Activated CD4-positive, alpha-beta memory T cell treated with anti-CD3 and anti-CD28 coated beads, Interleukin-2, amount 10 ng/mL, durations not matched to agents 7 days and 5 days (primary cell): ENCODE results near the gene OVOL3. TPM values are rescaled to one million over a fixed set of nuclear protein-coding genes. Genes with fewer than 3 reads are reported as not detected.
"Not testable (repeated sequence)": the region's sequence is repeated elsewhere in the genome, so short reads cannot be mapped to it uniquely, and the experiment has no call there.

Experiments
- CTCF ChIA-PET: fragments of 350-600 bp; sonication (Branson Sonifier 250); formaldehyde crosslinking; loops from one replicate; lab custom pipeline; 2021; ENCODE audit warnings: antibody characterized with exemption, inconsistent platforms; lab: Charles Lee
- POLR2A ChIA-PET: fragments of 350-600 bp; sonication (Branson Sonifier 250); formaldehyde crosslinking; loops from one replicate; lab custom pipeline; 2021; ENCODE audit warnings: antibody characterized with exemption; lab: Charles Lee
- DNase-seq: peaks from one replicate; pipeline ENCODE4 v3.0.0-alpha.2; 2020
- H3K27ac Mint-ChIP-seq: one replicate; pipeline ENCODE4 v1.8.0; 2021; ENCODE audit warnings: mild to moderate bottlenecking, mixed read lengths
- H3K27me3 Mint-ChIP-seq: one replicate; pipeline ENCODE4 v1.8.0; 2021; ENCODE audit warnings: mixed read lengths
- H3K36me3 Mint-ChIP-seq: one replicate; pipeline ENCODE4 v1.8.0; 2021; ENCODE audit warnings: low read depth, mixed read lengths
- H3K4me1 Mint-ChIP-seq: one replicate; pipeline ENCODE4 v1.8.0; 2021; ENCODE audit warnings: mixed read lengths
- H3K4me3 Mint-ChIP-seq: one replicate; pipeline ENCODE4 v1.8.0; 2021; ENCODE audit warnings: mild to moderate bottlenecking, mixed read lengths
- H3K9me3 Mint-ChIP-seq: one replicate; pipeline ENCODE4 v1.8.0; 2021; ENCODE audit warnings: mixed read lengths
- total RNA-seq, 2 experiments: library from RNA; stranded (reverse); gene quantifications; one replicate each; pipeline ENCODE4 v1.2.3, GENCODE V29; 2021

OVOL3 gene
- not detected for total RNA-seq

GRCh38 chr19:36110487-36111199 lies at the start of gene OVOL3:
TSS of gene OVOL3 (plus strand) at chr19:36111143. CDS start at chr19:36111203, 60 bp downstream.
- POLR2A ChIA-PET: no interaction called here
- no peak within 1 kb of the TSS for H3K4me3 Mint-ChIP-seq
- peaks cover 27% of the 10 kb centered on the region for H3K36me3 Mint-ChIP-seq
- H3K27ac Mint-ChIP-seq: no peak within 1 kb of the TSS
- no peaks in the 10 kb centered on the region for H3K9me3 Mint-ChIP-seq
- no peaks in the 10 kb centered on the region for H3K27me3 Mint-ChIP-seq
- CTCF ChIA-PET: interaction anchor here (1.2 kb wide), 1 partner anchor 17 kb away, joined by 3 read pairs; no protein-coding TSS in a partner anchor
- no peak for DNase-seq
- peaks cover 18% of the 10 kb centered on the region for H3K4me1 Mint-ChIP-seq

GRCh38 chr19:36061367-36061766 lies 49.6 kb upstream of the OVOL3 start:
- H3K27me3 Mint-ChIP-seq: no peaks in the 10 kb centered on the region
- ChIA-PET POLR2A (no interaction called here), CTCF (interaction anchor here (0.5 to 2.0 kb wide), 3 partner anchors 66 to 1618 kb away, joined by 4 to 5 read pairs (median 5); no protein-coding TSS in a partner anchor)
- H3K4me3 Mint-ChIP-seq: no peak overlapping the region
- DNase-seq: no peak
- peaks cover 23% of the 10 kb centered on the region for H3K4me1 Mint-ChIP-seq
- no peaks in the 10 kb centered on the region for H3K9me3 Mint-ChIP-seq
- no peak overlapping the region for H3K27ac Mint-ChIP-seq
- H3K36me3 Mint-ChIP-seq: peaks cover 55% of the 10 kb centered on the region

DNA sequence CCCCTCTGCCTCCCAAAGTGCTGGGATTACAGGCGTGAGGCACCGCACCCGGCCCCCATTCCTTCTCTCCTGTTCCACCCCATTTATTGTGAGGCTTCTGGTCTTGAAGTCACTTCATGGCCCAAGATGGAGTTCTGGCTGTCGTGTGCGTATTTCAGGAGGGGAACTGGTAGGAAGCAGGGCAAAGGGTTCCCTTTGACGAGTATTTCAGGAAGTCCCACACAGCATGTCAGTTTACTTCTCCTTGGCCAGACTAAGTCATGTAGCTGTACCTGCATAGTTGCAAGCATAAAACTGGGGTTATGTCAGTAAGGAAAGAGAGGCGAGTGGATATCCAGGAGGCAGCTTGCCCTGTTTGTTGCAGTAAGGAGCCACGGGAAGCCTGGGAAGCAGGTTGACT lies 46.1 kb upstream of the OVOL3 start:
- ChIA-PET CTCF (no interaction called here), POLR2A (interaction anchor here (3.7 kb wide), 1 partner anchor 10 kb away, joined by 18 read pairs; the partner anchor contains the start of genes THAP8 and WDR62)
- Mint-ChIP-seq H3K27me3 (no peaks in the 10 kb centered on the region), H3K4me1 (no peaks in the 10 kb centered on the region), H3K9me3 (no peaks in the 10 kb centered on the region), H3K4me3 (no peak overlapping the region), H3K27ac (no peak overlapping the region), H3K36me3 (peaks cover 61% of the 10 kb centered on the region)
- DNase-seq: no peak

- Mint-ChIP-seq H3K27me3 (no peaks in the 10 kb centered on the region), H3K9me3 (no peaks in the 10 kb centered on the region), H3K4me3 (no peak overlapping the region), H3K4me1 (no peaks in the 10 kb centered on the region), H3K36me3 (peaks cover 66% of the 10 kb centered on the region), H3K27ac (no peak overlapping the region)
- no peak for DNase-seq
- ChIA-PET POLR2A (interaction anchor here (1.2 to 3.7 kb wide), 2 partner anchors 9 to 12 kb away, joined by 4 to 18 read pairs; partner anchors contain the start of genes THAP8 and WDR62), CTCF (no interaction called here)
Measured at GRCh38 chr19:36067681-36068080, 43.3 kb upstream of the OVOL3 start.

GRCh38 chr19:36068810-36069499 lies 42.0 kb upstream of the OVOL3 start:
- H3K9me3 Mint-ChIP-seq, CTCF ChIA-PET, H3K27me3 Mint-ChIP-seq, H3K4me3 Mint-ChIP-seq, POLR2A ChIA-PET, DNase-seq, H3K27ac Mint-ChIP-seq, H3K4me1 Mint-ChIP-seq: not testable (repeated sequence)
- H3K36me3 Mint-ChIP-seq: peaks cover 68% of the 10 kb centered on the region

DNA sequence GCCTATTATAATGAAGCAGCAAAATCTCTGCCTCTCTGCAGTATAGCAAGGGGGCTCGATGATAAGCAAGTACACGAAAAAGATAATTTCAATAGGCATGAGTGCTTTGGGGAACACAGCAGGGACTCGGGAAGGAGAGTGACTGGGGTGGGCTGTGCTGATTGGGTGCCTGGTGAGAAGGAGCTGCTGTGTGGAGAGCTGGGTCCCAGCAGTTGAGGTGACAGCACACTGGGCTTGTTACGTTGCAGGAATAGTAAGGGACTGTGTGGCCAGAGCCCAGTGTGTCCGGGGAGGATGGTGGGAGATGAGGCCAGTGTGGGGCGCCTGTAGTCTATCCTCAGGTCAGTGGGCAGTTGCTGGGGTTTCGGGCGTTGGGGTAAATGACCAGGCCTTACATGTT lies 38.9 kb upstream of the OVOL3 start:
- Mint-ChIP-seq H3K27me3 (no peaks in the 10 kb centered on the region), H3K36me3 (peaks cover 56% of the 10 kb centered on the region), H3K27ac (peak overlapping the region; percentile 26), H3K4me1 (no peaks in the 10 kb centered on the region), H3K4me3 (no peak overlapping the region), H3K9me3 (no peaks in the 10 kb centered on the region)
- ChIA-PET CTCF (no interaction called here), POLR2A (no interaction called here)
- no peak for DNase-seq

DNA sequence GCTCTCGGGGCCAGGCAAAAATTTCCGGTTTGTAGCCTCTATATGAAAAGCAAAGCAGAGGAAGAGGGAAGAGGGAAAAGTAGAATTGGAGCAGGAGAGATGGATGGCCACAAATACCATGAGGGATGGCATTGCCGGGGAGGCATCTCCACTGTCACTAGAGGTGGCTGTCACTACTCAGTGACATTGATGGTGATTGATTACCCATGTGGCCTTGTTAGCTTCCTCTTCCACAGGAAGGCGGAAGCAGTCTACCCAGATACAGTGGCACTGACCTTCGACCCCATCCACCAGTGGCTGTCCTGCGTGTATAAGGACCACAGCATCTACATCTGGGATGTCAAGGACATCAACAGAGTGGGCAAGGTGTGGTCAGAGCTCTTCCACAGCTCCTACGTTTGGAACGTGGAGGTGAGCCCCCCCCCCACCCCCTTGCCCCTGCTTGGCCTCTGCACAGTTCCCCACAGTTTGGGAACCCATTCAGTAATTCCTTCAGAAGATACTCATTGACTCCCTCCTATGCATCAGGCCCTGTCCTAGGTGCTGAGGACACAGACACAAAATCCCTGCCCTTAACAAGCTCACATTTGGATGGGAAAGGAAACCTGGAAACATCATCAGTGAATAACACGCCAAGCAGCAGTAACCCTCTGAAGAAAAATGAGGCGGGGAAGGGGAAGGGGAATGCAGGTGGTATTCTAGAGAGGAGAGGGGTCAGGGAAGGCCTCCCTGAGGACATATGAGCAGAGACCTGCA lies 37.6 kb upstream of the OVOL3 start:
- H3K4me1 Mint-ChIP-seq: no peaks in the 10 kb centered on the region
- no peak for DNase-seq
- ChIA-PET CTCF (no interaction called here), POLR2A (interaction anchor here (0.8 kb wide), 1 partner anchor 10 kb away, joined by 3 read pairs; no protein-coding TSS in a partner anchor)
- H3K4me3 Mint-ChIP-seq: no peak overlapping the region
- no peaks in the 10 kb centered on the region for H3K27me3 Mint-ChIP-seq
- H3K36me3 Mint-ChIP-seq: peaks cover 50% of the 10 kb centered on the region
- no peak overlapping the region for H3K27ac Mint-ChIP-seq
- no peaks in the 10 kb centered on the region for H3K9me3 Mint-ChIP-seq

GRCh38 chr19:36079389-36079945 lies 31.5 kb upstream of the OVOL3 start:
- no peaks in the 10 kb centered on the region for H3K9me3 Mint-ChIP-seq
- H3K27me3 Mint-ChIP-seq: no peaks in the 10 kb centered on the region
- no peaks in the 10 kb centered on the region for H3K4me1 Mint-ChIP-seq
- no peak overlapping the region for H3K4me3 Mint-ChIP-seq
- DNase-seq: no peak
- H3K36me3 Mint-ChIP-seq: peaks cover 65% of the 10 kb centered on the region
- CTCF ChIA-PET: no interaction called here
- H3K27ac Mint-ChIP-seq: no peak overlapping the region
- POLR2A ChIA-PET: no interaction called here

DNA sequence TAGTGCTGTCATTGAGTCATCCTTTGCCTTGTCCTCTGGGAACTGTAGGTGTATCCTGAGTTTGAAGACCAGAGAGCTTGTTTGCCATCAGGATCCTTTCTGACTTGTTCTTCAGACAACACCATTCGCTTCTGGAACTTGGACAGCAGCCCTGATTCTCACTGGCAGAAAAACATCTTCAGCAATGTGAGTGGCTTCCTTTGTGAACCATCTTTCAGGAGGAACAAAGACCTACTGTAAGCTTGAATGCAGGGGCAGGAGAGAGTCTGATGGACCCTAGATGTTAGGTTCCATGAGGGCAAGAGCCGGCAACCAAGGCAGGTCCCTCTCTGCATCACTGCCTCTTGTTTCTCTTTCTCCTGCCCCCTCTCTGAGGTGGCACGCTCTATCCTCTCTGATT lies 29.6 kb upstream of the OVOL3 start:
- Mint-ChIP-seq H3K4me1 (no peaks in the 10 kb centered on the region), H3K9me3 (no peaks in the 10 kb centered on the region), H3K36me3 (peaks cover 70% of the 10 kb centered on the region), H3K27me3 (no peaks in the 10 kb centered on the region), H3K27ac (no peak overlapping the region), H3K4me3 (no peak overlapping the region)
- POLR2A ChIA-PET: no interaction called here
- DNase-seq: no peak
- CTCF ChIA-PET: no interaction called here

DNA sequence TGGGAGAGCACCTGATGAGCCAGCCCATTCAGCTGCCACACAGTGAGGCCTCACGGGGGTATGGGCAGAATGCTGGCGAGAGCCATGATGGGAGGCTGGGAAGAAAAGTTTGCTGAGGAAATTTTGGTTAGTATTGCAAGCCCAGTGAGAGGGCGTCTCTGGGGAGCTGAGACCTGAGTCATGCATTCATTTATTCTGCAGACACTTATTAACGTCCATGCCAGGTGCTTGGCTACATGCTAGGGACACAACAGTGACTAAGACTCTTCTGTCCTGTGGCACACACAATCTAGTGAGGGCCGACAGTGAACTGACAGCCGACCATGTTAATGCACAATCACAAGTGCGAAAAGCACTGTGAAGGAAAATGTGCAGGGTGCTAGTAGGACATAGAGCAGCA lies 29.0 kb upstream of the OVOL3 start:
- Mint-ChIP-seq H3K27me3 (no peaks in the 10 kb centered on the region), H3K36me3 (peaks cover 69% of the 10 kb centered on the region), H3K4me3 (no peak overlapping the region), H3K4me1 (no peaks in the 10 kb centered on the region), H3K27ac (no peak overlapping the region), H3K9me3 (no peaks in the 10 kb centered on the region)
- POLR2A ChIA-PET: no interaction called here
- no peak for DNase-seq
- CTCF ChIA-PET: no interaction called here

GRCh38 chr19:36082916-36083315 lies 28.0 kb upstream of the OVOL3 start:
- no peaks in the 10 kb centered on the region for H3K27me3 Mint-ChIP-seq
- POLR2A ChIA-PET: interaction anchor here (1.0 kb wide), 1 partner anchor 9 kb away, joined by 3 read pairs; no protein-coding TSS in a partner anchor
- H3K36me3 Mint-ChIP-seq: peaks cover 64% of the 10 kb centered on the region
- H3K9me3 Mint-ChIP-seq: no peaks in the 10 kb centered on the region
- CTCF ChIA-PET: no interaction called here
- H3K4me3 Mint-ChIP-seq: no peak overlapping the region
- DNase-seq: no peak
- H3K4me1 Mint-ChIP-seq: no peaks in the 10 kb centered on the region
- H3K27ac Mint-ChIP-seq: no peak overlapping the region

- no peak overlapping the region for H3K27ac Mint-ChIP-seq
- ChIA-PET CTCF (no interaction called here), POLR2A (no interaction called here)
- DNase-seq: no peak
- no peak overlapping the region for H3K4me3 Mint-ChIP-seq
- H3K27me3 Mint-ChIP-seq: no peaks in the 10 kb centered on the region
- peaks cover 65% of the 10 kb centered on the region for H3K36me3 Mint-ChIP-seq
- H3K9me3 Mint-ChIP-seq: no peaks in the 10 kb centered on the region
- H3K4me1 Mint-ChIP-seq: no peaks in the 10 kb centered on the region
Measured at GRCh38 chr19:36084231-36085009, 26.5 kb upstream of the OVOL3 start.
